ENCODE data around the gene IQGAP1.
A peak's percentile ranks its signal among the peaks of the same experiment; 100 is the strongest.
"Not testable (repeated sequence)": the region's sequence is repeated elsewhere in the genome, so short reads cannot be mapped to it uniquely, and the experiment has no call there.

Gene IQGAP1

GRCh38 chr15:90519688-90520087 is 131.6 kb downstream of the IQGAP1 start:
- peak; percentile 49 for DNase-seq
- H3K4me3 ChIP-seq (ENCODE audit: low read depth, low read length) = no peak overlapping the region
- H3K36me3 ChIP-seq (replicated peaks) = no peaks in the 10 kb centered on the region
- H3K27ac ChIP-seq = peak overlapping the region; percentile 72
- in situ Hi-C loops (cut with HindIII; ENCODE audit: low pct_ligation_motif_present, low sequenced_read_pairs) = no loop called here
- H3K27me3 ChIP-seq (replicated peaks) = no peaks in the 10 kb centered on the region
- TF ChIP-seq, protein P1, sequence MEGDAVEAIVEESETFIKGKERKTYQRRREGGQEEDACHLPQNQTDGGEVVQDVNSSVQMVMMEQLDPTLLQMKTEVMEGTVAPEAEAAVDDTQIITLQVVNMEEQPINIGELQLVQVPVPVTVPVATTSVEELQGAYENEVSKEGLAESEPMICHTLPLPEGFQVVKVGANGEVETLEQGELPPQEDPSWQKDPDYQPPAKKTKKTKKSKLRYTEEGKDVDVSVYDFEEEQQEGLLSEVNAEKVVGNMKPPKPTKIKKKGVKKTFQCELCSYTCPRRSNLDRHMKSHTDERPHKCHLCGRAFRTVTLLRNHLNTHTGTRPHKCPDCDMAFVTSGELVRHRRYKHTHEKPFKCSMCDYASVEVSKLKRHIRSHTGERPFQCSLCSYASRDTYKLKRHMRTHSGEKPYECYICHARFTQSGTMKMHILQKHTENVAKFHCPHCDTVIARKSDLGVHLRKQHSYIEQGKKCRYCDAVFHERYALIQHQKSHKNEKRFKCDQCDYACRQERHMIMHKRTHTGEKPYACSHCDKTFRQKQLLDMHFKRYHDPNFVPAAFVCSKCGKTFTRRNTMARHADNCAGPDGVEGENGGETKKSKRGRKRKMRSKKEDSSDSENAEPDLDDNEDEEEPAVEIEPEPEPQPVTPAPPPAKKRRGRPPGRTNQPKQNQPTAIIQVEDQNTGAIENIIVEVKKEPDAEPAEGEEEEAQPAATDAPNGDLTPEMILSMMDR (IDR thresholded peaks at IDR 0.05; ENCODE audit: low read depth, low read length, missing control alignments) = no peak

DNA sequence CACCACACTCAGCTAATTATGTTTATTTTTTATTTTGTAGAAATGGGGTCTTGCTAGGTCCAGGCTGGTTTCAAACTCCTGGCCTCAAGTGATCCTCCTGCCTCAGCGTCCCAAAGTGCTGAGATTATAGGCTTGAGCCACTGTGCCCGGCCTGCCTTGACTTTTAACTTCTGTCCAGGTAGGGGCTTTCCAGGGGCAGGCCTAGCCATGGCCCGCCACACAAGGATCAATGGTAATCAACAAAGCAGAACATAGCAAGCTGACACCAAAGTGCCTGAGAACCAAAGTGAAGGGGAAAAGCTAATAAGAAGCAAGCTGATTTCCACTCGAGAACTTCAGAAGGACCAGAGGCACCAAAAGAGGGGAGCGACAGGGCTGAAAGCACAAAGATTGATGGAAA is 132.3 kb downstream of the IQGAP1 start:
- in situ Hi-C loops (cut with HindIII; ENCODE audit: low pct_ligation_motif_present, low sequenced_read_pairs) = no loop called here
- Histone ChIP-seq H3K36me3 (replicated peaks) (no peaks in the 10 kb centered on the region), H3K27ac (peak overlapping the region; percentile 72), H3K4me3 (ENCODE audit: low read depth, low read length) (no peak overlapping the region), H3K27me3 (replicated peaks) (no peaks in the 10 kb centered on the region)
- TF ChIP-seq, protein P1 (IDR thresholded peaks at IDR 0.05; ENCODE audit: low read depth, low read length, missing control alignments) = no peak
- no peak for DNase-seq

- H3K27me3 ChIP-seq (replicated peaks) = no peaks in the 10 kb centered on the region
- no peak overlapping the region for H3K27ac ChIP-seq
- no peak overlapping the region for H3K4me3 ChIP-seq (ENCODE audit: low read depth, low read length)
- DNase-seq = no peak
- no peaks in the 10 kb centered on the region for H3K36me3 ChIP-seq (replicated peaks)
- TF ChIP-seq, protein P1 (IDR thresholded peaks at IDR 0.05; ENCODE audit: low read depth, low read length, missing control alignments) = no peak
- in situ Hi-C loops (cut with HindIII; ENCODE audit: low pct_ligation_motif_present, low sequenced_read_pairs) = no loop called here
Observed at GRCh38 chr15:90523373-90523772, 135.3 kb downstream of the IQGAP1 start.

DNA sequence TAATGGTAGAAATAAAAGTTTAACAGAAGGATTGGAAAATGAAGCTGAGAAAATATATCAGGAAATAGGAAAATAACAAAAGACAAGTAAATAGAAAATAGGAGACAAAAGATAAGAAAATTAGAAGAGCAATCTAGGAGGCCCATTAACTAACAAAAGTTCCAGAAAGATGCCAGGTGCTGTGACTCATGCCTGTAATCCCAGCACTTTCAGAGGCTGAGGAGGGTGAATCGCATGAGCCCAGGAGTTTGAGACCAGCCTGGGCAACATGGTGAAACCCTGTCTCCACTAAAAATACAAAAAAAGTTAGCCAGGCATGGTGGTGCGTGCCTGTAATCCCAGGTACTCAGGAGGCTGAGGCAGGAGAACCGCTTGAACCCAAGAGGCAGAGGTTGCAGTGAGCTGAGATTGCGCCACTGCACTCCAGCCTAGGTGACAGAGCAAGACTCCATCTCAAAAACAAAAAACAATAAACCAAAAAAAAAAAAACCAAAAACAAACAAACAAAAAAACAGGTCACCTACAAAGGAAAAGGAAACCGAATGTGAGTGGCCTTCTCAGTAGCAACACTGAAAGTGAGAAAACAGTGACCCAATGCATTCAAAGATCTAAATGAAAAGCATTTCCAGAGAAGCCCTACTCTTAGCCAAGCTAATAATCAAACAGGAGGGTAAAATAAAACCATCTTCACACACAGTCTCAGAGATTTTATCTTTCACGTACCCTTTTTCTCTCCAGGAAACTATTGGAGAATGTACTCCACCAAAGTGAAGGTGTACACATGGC is 136.2 kb downstream of the IQGAP1 start:
- DNase-seq; in situ Hi-C loops (cut with HindIII; ENCODE audit: low pct_ligation_motif_present, low sequenced_read_pairs); H3K4me3 ChIP-seq (ENCODE audit: low read depth, low read length): not testable (repeated sequence)

DNA sequence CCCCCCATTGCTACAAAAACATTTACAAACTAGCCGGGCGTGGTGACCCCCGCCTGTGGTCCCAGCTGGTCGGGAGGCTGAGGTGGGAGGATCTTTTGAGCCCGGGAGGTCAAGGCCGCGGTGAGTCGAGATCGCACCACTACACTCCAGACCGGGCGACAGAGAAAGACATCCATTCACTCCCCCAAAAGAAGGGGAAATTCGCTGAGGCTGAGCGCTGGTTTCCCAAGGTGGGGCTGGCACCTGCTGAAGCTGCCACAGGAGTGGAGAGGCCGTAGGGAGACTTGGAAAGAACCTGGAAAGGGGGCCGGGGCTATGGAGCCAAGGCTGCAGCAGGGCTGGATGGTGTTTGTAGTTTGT is 140.9 kb downstream of the IQGAP1 start:
- TF ChIP-seq, protein P1 (IDR thresholded peaks at IDR 0.05; ENCODE audit: low read depth, low read length, missing control alignments) = no peak
- in situ Hi-C loops (cut with HindIII; ENCODE audit: low pct_ligation_motif_present, low sequenced_read_pairs) = no loop called here
- no peaks in the 10 kb centered on the region for H3K36me3 ChIP-seq (replicated peaks)
- H3K27me3 ChIP-seq (replicated peaks) = no peaks in the 10 kb centered on the region
- peak overlapping the region; percentile 76 for H3K4me3 ChIP-seq (ENCODE audit: low read depth, low read length)
- no peak for DNase-seq
- no peak overlapping the region for H3K27ac ChIP-seq

More for the DNA sequence above, 136.2 kb downstream of the IQGAP1 start:
- H3K36me3 ChIP-seq (replicated peaks); H3K27me3 ChIP-seq (replicated peaks); H3K27ac ChIP-seq: not testable (repeated sequence)

DNA sequence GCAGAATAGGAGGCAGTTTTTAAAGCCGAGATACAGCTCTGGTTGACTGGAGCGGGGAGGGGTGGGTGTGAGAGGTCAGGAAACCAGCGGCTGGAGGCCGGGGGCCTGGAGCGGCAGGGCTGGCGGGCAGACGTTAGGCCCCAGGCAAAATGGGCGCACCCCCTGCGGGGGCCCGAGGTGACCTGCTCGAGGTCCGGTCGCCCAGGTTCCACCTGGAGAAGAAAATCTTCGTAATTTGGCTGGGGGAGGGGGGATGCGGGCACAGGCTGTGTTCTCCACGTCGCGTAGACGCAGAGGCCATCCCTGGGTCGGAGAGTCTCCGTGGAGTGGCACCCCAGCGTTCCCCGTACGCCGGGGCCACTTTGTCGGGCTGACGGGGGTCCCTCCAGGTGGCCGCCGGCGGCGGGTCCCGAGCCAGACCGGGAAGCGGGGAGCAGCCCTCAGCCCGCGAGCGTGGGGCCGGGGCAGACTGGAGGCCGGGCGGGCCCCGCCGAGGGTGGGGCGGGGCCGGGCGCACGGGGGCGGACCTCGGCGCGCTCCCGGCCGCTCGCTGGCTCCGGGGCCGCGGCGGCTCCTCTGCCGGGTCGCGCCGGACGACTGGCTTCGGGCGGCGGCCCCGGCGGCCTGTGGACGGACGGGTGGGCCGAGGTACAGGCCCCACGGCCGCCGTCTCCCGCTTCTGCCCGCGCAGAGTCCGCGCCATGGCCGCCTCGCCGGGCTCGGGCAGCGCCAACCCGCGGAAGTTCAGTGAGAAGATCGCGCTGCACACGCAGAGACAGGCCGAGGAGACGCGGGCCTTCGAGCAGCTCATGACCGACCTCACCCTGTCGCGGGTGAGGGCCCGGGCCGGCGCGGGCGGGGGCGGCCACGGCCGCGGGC is 141.6 kb downstream of the IQGAP1 start, which contains the start of gene CRTC3:
CRTC3 (plus strand) TSS at position 553 of the 879 bp plus-strand sequence; CDS start at position 702, 149 bp downstream.
- in situ Hi-C loops (cut with HindIII; ENCODE audit: low pct_ligation_motif_present, low sequenced_read_pairs) = no loop called here
- Histone ChIP-seq H3K27ac (peak within 1 kb of the TSS; percentile 56), H3K4me3 (ENCODE audit: low read depth, low read length) (peak within 1 kb of the TSS; percentile 76), H3K27me3 (replicated peaks) (no peaks in the 10 kb centered on the region), H3K36me3 (replicated peaks) (no peaks in the 10 kb centered on the region)
- TF ChIP-seq, protein P1 (IDR thresholded peaks at IDR 0.05; ENCODE audit: low read depth, low read length, missing control alignments) = peak; percentile 31
- DNase-seq = peak; percentile 23

All from brain microvascular endothelial cell (primary cell).